ENCODE data around the gene FKBP2.

Gene FKBP2

GRCh38 chr11:64220271-64220670 is 20.6 kb upstream of the FKBP2 start:
- WGBS: 91% methylated on average over 17 of the region's 17 CpGs
- peaks cover 3% of the 10 kb centered on the region; the same call in 1 of the 2 replicates for H3K4me1 ChIP-seq (ENCODE audit: insufficient read depth, low read length)
- no peak overlapping the region for H3K4me3 ChIP-seq (ENCODE audit: low read length)
- H3K27ac ChIP-seq (ENCODE audit: low read depth, low read length): no peak overlapping the region
- H3K9ac ChIP-seq (ENCODE audit: low read depth, low read length): no peak overlapping the region
- H3K27me3 ChIP-seq (ENCODE audit: insufficient read depth, low read length): no peaks in the 10 kb centered on the region
- H3K9me3 ChIP-seq (ENCODE audit: insufficient read depth, low read depth, low read length): no peaks in the 10 kb centered on the region
- peaks cover 18% of the 10 kb centered on the region for H3K36me3 ChIP-seq (ENCODE audit: insufficient read depth, low read length)

- Histone ChIP-seq H3K9ac (ENCODE audit: low read depth, low read length) (no peak overlapping the region), H3K9me3 (ENCODE audit: insufficient read depth, low read depth, low read length) (no peaks in the 10 kb centered on the region), H3K27ac (ENCODE audit: low read depth, low read length) (no peak overlapping the region), H3K36me3 (ENCODE audit: insufficient read depth, low read length) (peaks cover 18% of the 10 kb centered on the region), H3K4me3 (ENCODE audit: low read length) (no peak overlapping the region), H3K4me1 (ENCODE audit: insufficient read depth, low read length) (peaks cover 4% of the 10 kb centered on the region; the same call in 1 of the 2 replicates), H3K27me3 (ENCODE audit: insufficient read depth, low read length) (no peaks in the 10 kb centered on the region)
- 94% methylated on average over 14 of the region's 14 CpGs for WGBS
These were observed 20.1 kb upstream of the FKBP2 start for GRCh38 chr11:64220798-64221197.

DNA sequence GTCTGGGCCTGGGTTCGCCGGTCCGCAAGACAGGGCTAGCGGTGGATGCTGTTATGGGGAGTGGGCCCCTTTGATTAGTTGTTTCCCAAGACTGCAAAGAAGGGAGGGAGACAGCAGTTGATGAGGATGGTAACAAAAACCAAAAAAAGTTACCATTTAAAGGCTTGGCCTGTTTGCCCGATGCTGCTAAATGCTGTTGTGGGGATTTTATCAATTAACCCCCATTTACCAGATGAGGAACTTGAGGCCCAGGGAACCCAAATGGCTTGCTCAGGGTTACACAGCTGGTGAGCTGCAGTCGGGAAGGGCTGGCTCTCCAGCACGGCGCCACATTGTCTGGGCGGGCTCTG is 18.3 kb upstream of the FKBP2 start:
- Histone ChIP-seq H3K4me3 (ENCODE audit: low read length) (no peak overlapping the region), H3K36me3 (ENCODE audit: insufficient read depth, low read length) (peaks cover 18% of the 10 kb centered on the region), H3K4me1 (ENCODE audit: insufficient read depth, low read length) (peaks cover 11% of the 10 kb centered on the region; the same call in 1 of the 2 replicates), H3K9me3 (ENCODE audit: insufficient read depth, low read depth, low read length) (no peaks in the 10 kb centered on the region), H3K27ac (ENCODE audit: low read depth, low read length) (no peak overlapping the region), H3K27me3 (ENCODE audit: insufficient read depth, low read length) (no peaks in the 10 kb centered on the region), H3K9ac (ENCODE audit: low read depth, low read length) (no peak overlapping the region)
- 87% methylated on average over 9 of the region's 9 CpGs for WGBS

GRCh38 chr11:64223001-64223651 is 17.8 kb upstream of the FKBP2 start:
- no peaks in the 10 kb centered on the region for H3K27me3 ChIP-seq (ENCODE audit: insufficient read depth, low read length)
- H3K27ac ChIP-seq (ENCODE audit: low read depth, low read length): no peak overlapping the region
- H3K9ac ChIP-seq (ENCODE audit: low read depth, low read length): no peak overlapping the region
- H3K4me3 ChIP-seq (ENCODE audit: low read length): no peak overlapping the region
- H3K4me1 ChIP-seq (ENCODE audit: insufficient read depth, low read length): peaks cover 11% of the 10 kb centered on the region; the same call in 1 of the 2 replicates
- 95% methylated on average over 24 of the region's 24 CpGs for WGBS
- H3K36me3 ChIP-seq (ENCODE audit: insufficient read depth, low read length): peaks cover 18% of the 10 kb centered on the region
- H3K9me3 ChIP-seq (ENCODE audit: insufficient read depth, low read depth, low read length): no peaks in the 10 kb centered on the region

DNA sequence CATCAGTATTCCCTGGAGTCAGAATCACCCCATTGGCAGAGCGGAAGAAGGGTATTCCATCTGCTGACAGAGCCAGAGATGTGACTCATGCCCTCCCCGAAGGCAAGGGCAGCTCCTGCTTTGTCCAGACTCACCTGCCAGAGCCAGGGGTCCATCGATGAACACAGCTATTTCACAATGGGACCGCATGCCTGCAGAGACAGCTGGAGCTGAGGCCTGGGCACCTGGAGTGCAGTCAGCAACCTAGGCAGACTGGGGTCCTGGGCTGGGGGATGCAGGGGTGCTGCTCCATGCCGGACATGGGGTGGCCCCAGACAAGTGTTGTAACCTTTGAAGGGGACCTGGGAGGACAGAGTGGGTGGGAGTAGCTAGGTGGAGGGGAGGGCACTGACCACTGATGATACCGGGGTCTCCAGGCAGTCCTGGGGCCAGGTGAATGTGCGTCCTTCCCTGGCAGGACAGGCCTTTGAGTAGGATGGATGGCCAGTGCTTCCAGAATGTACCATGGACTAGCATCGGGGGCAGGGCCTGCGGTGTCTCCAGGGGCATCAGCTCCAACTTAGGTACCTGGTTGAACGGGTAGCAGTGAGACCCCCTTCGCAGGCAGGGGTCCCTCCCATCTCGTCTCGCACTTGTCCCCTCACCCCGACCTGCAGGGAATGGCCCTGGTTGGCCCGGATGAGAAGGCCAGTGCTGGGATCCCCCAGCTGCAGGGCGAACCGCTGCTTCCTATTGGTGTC is 16.6 kb upstream of the FKBP2 start:
- H3K9ac ChIP-seq (ENCODE audit: low read depth, low read length): no peak overlapping the region
- no peak overlapping the region for H3K4me3 ChIP-seq (ENCODE audit: low read length)
- H3K36me3 ChIP-seq (ENCODE audit: insufficient read depth, low read length): peaks cover 18% of the 10 kb centered on the region
- no peak overlapping the region for H3K27ac ChIP-seq (ENCODE audit: low read depth, low read length)
- H3K4me1 ChIP-seq (ENCODE audit: insufficient read depth, low read length): peaks cover 11% of the 10 kb centered on the region; the same call in 1 of the 2 replicates
- WGBS: 94% methylated on average over 17 of the region's 17 CpGs
- no peaks in the 10 kb centered on the region for H3K27me3 ChIP-seq (ENCODE audit: insufficient read depth, low read length)
- no peaks in the 10 kb centered on the region for H3K9me3 ChIP-seq (ENCODE audit: insufficient read depth, low read depth, low read length)

- no peaks in the 10 kb centered on the region for H3K9me3 ChIP-seq (ENCODE audit: insufficient read depth, low read depth, low read length)
- H3K36me3 ChIP-seq (ENCODE audit: insufficient read depth, low read length): peaks cover 12% of the 10 kb centered on the region
- H3K27ac ChIP-seq (ENCODE audit: low read depth, low read length): no peak overlapping the region; the same call in 1 of the 2 replicates
- 75% methylated on average over 22 of the region's 22 CpGs for WGBS
- H3K4me1 ChIP-seq (ENCODE audit: insufficient read depth, low read length): peaks cover 11% of the 10 kb centered on the region; the same call in 1 of the 2 replicates
- peak overlapping the region; percentile 75 for H3K9ac ChIP-seq (ENCODE audit: low read depth, low read length)
- H3K4me3 ChIP-seq (ENCODE audit: low read length): peak overlapping the region; percentile 82
- H3K27me3 ChIP-seq (ENCODE audit: insufficient read depth, low read length): no peaks in the 10 kb centered on the region
These were observed 15.8 kb upstream of the FKBP2 start for GRCh38 chr11:64224891-64225607.

DNA sequence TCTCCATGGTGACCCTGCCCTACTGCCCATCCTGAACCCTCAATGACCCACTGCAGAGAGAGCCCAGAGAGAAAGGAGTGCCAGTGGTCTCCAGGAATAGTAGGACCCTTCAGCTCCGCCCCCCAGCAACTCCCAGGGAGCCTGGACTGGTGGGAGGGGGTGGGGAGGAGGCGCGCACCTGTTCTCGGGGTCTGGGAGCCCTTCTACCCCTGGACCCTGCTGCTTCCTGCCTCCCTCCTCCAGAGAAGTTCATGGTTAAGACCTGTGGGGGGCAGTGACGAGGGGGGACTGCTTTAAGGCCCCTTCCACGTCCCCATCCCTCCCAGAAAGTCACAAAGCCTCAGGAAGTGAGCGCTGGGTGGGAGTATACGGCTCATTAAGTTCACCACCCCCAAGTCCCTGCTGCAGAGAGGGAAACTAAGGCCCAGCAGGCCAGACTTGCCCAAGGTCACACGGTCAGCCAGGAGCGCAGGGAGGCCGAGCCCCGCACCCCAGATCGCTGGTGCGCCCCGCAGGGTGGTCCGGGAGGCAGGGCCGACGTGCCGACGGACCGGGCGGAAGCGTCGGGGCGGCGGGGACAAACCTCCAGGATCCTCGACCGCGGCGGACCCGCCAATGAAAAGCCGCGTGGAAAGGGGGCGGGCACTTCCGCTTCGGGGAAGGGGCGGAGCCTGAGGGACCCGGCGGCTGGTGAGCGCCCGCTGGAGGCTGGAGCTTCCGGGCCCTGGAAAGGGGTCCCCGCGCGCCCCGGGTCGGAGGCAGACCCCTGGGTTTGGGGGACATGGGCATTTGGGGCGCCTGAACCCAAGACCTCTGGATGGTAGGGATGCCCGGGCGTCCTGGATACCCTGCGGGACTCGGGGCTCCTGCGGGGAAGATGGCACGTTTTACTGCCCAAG is 15.0 kb upstream of the FKBP2 start, which contains the start of the genes NUDT22 and TRPT1:
NUDT22 (plus strand) TSS at position 667 of the 899 bp plus-strand sequence. CDS start 379 bp downstream, outside the sequence.
TRPT1 (minus strand) TSS at position 579 of the 899 bp plus-strand sequence; CDS start at position 253, 326 bp downstream.
- Histone ChIP-seq H3K4me3 (ENCODE audit: low read length) (peak within 1 kb of the TSS; percentile 82), H3K27ac (ENCODE audit: low read depth, low read length) (peak within 1 kb of the TSS; percentile 91), H3K4me1 (ENCODE audit: insufficient read depth, low read length) (peaks cover 11% of the 10 kb centered on the region; the same call in 1 of the 2 replicates), H3K9me3 (ENCODE audit: insufficient read depth, low read depth, low read length) (no peaks in the 10 kb centered on the region), H3K9ac (ENCODE audit: low read depth, low read length) (peak within 1 kb of the TSS; percentile 82), H3K27me3 (ENCODE audit: insufficient read depth, low read length) (no peaks in the 10 kb centered on the region), H3K36me3 (ENCODE audit: insufficient read depth, low read length) (peaks cover 8% of the 10 kb centered on the region)
- WGBS: under 1% methylated on average over 51 of the region's 54 CpGs

DNA sequence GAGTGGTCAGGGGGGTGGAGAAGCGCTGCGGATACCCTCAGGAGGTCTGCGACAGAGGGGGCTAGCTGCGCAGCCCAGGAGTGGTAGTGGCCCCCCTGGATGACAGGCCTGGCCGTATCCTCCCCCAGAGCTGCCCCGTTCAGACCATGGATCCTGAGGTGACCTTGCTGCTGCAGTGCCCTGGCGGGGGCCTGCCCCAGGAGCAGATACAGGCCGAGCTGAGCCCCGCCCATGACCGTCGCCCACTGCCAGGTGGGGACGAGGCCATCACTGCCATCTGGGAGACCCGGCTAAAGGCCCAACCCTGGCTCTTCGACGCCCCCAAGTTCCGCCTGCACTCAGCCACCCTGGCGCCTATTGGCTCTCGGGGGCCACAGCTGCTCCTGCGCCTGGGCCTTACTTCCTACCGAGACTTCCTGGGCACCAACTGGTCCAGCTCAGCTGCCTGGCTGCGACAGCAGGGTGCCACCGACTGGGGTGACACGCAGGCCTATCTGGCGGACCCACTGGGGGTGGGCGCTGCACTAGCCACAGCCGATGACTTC is 14.3 kb upstream of the FKBP2 start:
- Histone ChIP-seq H3K27me3 (ENCODE audit: insufficient read depth, low read length) (no peaks in the 10 kb centered on the region), H3K4me1 (ENCODE audit: insufficient read depth, low read length) (peaks cover 11% of the 10 kb centered on the region; the same call in 1 of the 2 replicates), H3K4me3 (ENCODE audit: low read length) (peak overlapping the region; percentile 82), H3K36me3 (ENCODE audit: insufficient read depth, low read length) (peaks cover 4% of the 10 kb centered on the region; the same call in 1 of the 2 replicates), H3K9ac (ENCODE audit: low read depth, low read length) (peak overlapping the region; percentile 82), H3K9me3 (ENCODE audit: insufficient read depth, low read depth, low read length) (no peaks in the 10 kb centered on the region), H3K27ac (ENCODE audit: low read depth, low read length) (peak overlapping the region; percentile 28; the same call in 1 of the 2 replicates)
- WGBS: 35% methylated on average over 26 of the region's 26 CpGs

GRCh38 chr11:64227405-64227956 is 13.4 kb upstream of the FKBP2 start:
- Histone ChIP-seq H3K9ac (ENCODE audit: low read depth, low read length) (no peak overlapping the region), H3K36me3 (ENCODE audit: insufficient read depth, low read length) (peaks cover 4% of the 10 kb centered on the region; the same call in 1 of the 2 replicates), H3K9me3 (ENCODE audit: insufficient read depth, low read depth, low read length) (no peaks in the 10 kb centered on the region), H3K4me1 (ENCODE audit: insufficient read depth, low read length) (peaks cover 11% of the 10 kb centered on the region; the same call in 1 of the 2 replicates), H3K27ac (ENCODE audit: low read depth, low read length) (no peak overlapping the region), H3K4me3 (ENCODE audit: low read length) (no peak overlapping the region), H3K27me3 (ENCODE audit: insufficient read depth, low read length) (peaks cover 4% of the 10 kb centered on the region; the same call in 1 of the 2 replicates)
- 90% methylated on average over 3 of the region's 3 CpGs for WGBS
